Endodermal cell (in vitro differentiated cells): ENCODE results near the gene DDX28. TPM values are rescaled to one million over a fixed set of nuclear protein-coding genes. Genes with fewer than 3 reads are reported as not detected.

Experiments used
- DNase-seq: peaks from one replicate; pipeline ENCODE4 v3.0.0-alpha.2; 2017
- H3K27ac ChIP-seq: 2 replicates; pipeline ENCODE4 v1.5.1; 2013; ENCODE audit warnings: mild to moderate bottlenecking, low read depth, low read length, moderate library complexity
- H3K27me3 ChIP-seq: 2 replicates; pipeline ENCODE4 v1.6.1; 2013; ENCODE audit warnings: mild to moderate bottlenecking, low read length, moderate library complexity; ENCODE audit not compliant: insufficient read depth, control insufficient read depth, poor library complexity, severe bottlenecking
- H3K36me3 ChIP-seq: 2 replicates; pipeline ENCODE4 v1.7.0; 2013; ENCODE audit warnings: mild to moderate bottlenecking, low read length, moderate library complexity; ENCODE audit not compliant: control insufficient read depth, insufficient read depth
- H3K4me1 ChIP-seq: one replicate; pipeline ENCODE4 v1.7.0; 2013; ENCODE audit warnings: low read length; ENCODE audit not compliant: control insufficient read depth, insufficient read depth
- H3K4me3 ChIP-seq: 2 replicates; pipeline ENCODE4 v1.5.1; 2013; ENCODE audit warnings: mild to moderate bottlenecking, low read length, moderate library complexity
- H3K9ac ChIP-seq: 2 replicates; pipeline ENCODE4 v1.6.1; 2013; ENCODE audit warnings: mild to moderate bottlenecking, low read length, moderate library complexity; ENCODE audit not compliant: poor library complexity, severe bottlenecking; ENCODE audit errors: extremely low read depth
- H3K9me3 ChIP-seq: 2 replicates; pipeline ENCODE4 v1.6.1; 2013; ENCODE audit warnings: mild to moderate bottlenecking, low read length, moderate library complexity; ENCODE audit not compliant: control insufficient read depth
- H3K27ac Mint-ChIP-seq: 2 replicates; pipeline ENCODE4 v1.8.0; 2020; ENCODE audit warnings: mixed read lengths
- H3K27me3 Mint-ChIP-seq: 2 replicates; pipeline ENCODE4 v1.8.0; 2021; ENCODE audit warnings: mild to moderate bottlenecking, mixed read lengths; ENCODE audit not compliant: insufficient read depth
- H3K36me3 Mint-ChIP-seq: 2 replicates; pipeline ENCODE4 v1.8.0; 2020; ENCODE audit warnings: low read depth, mixed read lengths
- H3K4me1 Mint-ChIP-seq: 2 replicates; pipeline ENCODE4 v1.8.0; 2020; ENCODE audit warnings: mixed read lengths
- H3K4me3 Mint-ChIP-seq: 2 replicates; pipeline ENCODE4 v1.8.0; 2020; ENCODE audit warnings: mild to moderate bottlenecking, moderate library complexity, mixed read lengths
- H3K9me3 Mint-ChIP-seq: 2 replicates; pipeline ENCODE4 v1.8.0; 2020; ENCODE audit warnings: mild to moderate bottlenecking, mixed read lengths
- WGBS, 2 experiments: methylation state at CpG; one replicate each; pipeline versions ENCODE4 v1.1.5 to v1.1.7; 2013; ENCODE audit warnings: missing lambda C conversion rate in 2 of 2, mixed read lengths in 1 of 2; ENCODE audit not compliant: insufficient coverage in 1 of 2, insufficient read length in 1 of 2; 5-methylcytosine and 5-hydroxymethylcytosine counted together
- total RNA-seq, 2 donors: library from RNA; stranded (reverse); fragmentation: NEBNext Ultra II Directional in 1 of 2; extraction: Animal tissue kit (Norgen Biotek cat#: 25700) in 1 of 2; gene quantifications; 2 replicates in 1 of 2; 3 replicates in 1 of 2; pipeline ENCODE4 v1.2.1, GENCODE V29; 2021
- TF ChIP-seq, protein P1 (sequence below): fragments of 200-600 bp; sonication (generic); conservative IDR thresholded peaks from 2 replicates; pipeline ENCODE4 v1.5.0; 2021; ENCODE audit warnings: antibody characterized with exemption, mild to moderate bottlenecking

Gene DDX28
- total RNA-seq, 2 donors from 2014 or later = 12.1 to 12.3 TPM

DNA sequence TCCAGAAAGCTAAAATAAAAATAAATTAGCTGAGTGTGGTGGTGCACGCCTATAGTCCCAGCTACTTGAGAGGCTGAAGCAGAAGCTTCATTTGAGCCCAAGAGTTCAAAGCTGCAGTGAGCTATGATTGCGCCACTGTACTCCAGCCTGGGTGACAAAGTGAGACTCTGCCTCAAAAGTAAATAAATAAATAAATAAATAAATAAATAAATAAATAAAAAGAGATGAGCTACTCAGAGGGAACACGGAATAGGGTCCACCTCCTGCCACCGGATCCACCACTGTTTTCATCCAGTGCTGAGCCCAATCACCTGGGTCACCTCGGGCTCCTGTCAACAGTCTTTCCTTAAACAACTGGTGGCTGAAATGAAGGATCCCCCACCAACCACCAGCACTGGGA lies 36.1 kb downstream of the DDX28 start:
- Histone ChIP-seq H3K36me3 (no peaks in the 10 kb centered on the region), H3K9ac (no peak overlapping the region), H3K27me3 (no peaks in the 10 kb centered on the region), H3K4me3 (no peak overlapping the region), H3K27ac (no peak overlapping the region), H3K4me1 (no peaks in the 10 kb centered on the region), H3K9me3 (no peaks in the 10 kb centered on the region)
- DNase-seq = no peak
- Mint-ChIP-seq H3K9me3 (peaks cover 9% of the 10 kb centered on the region), H3K4me3 (no peak overlapping the region), H3K27me3 (peaks cover 21% of the 10 kb centered on the region), H3K36me3 (no peaks in the 10 kb centered on the region), H3K27ac (no peak overlapping the region), H3K4me1 (peaks cover 3% of the 10 kb centered on the region)
- WGBS, 2 experiments = 88 to 93% methylated on average over 4 of the region's 5 CpGs
- TF ChIP-seq, protein P1, sequence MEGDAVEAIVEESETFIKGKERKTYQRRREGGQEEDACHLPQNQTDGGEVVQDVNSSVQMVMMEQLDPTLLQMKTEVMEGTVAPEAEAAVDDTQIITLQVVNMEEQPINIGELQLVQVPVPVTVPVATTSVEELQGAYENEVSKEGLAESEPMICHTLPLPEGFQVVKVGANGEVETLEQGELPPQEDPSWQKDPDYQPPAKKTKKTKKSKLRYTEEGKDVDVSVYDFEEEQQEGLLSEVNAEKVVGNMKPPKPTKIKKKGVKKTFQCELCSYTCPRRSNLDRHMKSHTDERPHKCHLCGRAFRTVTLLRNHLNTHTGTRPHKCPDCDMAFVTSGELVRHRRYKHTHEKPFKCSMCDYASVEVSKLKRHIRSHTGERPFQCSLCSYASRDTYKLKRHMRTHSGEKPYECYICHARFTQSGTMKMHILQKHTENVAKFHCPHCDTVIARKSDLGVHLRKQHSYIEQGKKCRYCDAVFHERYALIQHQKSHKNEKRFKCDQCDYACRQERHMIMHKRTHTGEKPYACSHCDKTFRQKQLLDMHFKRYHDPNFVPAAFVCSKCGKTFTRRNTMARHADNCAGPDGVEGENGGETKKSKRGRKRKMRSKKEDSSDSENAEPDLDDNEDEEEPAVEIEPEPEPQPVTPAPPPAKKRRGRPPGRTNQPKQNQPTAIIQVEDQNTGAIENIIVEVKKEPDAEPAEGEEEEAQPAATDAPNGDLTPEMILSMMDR = no peak

DNA sequence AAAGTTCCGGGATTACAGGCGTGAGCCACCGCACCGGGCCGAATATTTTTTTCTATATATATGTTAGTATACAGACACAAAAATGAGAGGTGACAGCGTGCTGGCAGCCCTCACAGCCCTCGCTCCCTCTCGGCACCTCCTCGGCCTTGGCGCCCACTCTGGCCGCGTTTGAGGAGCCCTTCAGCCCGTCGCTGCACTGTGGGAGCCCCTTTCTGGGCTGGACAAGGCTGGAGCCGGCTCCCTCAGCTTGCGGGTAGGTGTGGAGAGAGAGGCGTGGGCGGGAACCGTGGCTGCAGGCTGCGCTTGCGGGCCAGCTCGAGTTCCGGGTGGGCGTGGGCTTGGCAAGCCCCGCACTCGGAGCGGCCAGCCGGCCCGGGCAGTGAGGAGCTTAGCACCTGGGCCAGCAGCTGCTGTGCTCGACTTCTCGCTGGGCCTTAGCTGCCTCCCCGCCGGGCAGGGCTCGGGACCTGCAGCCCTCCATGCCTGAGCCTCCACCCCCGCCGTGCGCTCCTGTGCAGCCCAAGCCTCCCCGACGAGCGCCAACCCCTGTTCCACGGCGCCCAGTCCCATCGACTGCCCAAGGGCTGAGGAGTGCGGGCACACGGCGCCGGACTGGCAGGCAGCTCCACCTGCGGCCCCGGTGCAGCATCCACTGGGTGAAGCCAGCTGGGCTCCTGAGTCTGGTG lies 40.9 kb downstream of the DDX28 start:
- no peaks in the 10 kb centered on the region for H3K36me3 Mint-ChIP-seq
- H3K27me3 Mint-ChIP-seq = peaks cover 14% of the 10 kb centered on the region
- no peaks in the 10 kb centered on the region for H3K9me3 ChIP-seq
- TF ChIP-seq, protein P1 = no peak
- peaks cover 9% of the 10 kb centered on the region for H3K27me3 ChIP-seq
- no peaks in the 10 kb centered on the region for H3K36me3 ChIP-seq
- H3K27ac ChIP-seq = no peak overlapping the region
- DNase-seq = no peak
- H3K9ac ChIP-seq = no peak overlapping the region
- WGBS, 2 experiments = 96% methylated on average over 25 to 44 of the region's 49 CpGs
- H3K4me3 Mint-ChIP-seq = no peak overlapping the region
- H3K4me1 ChIP-seq = no peaks in the 10 kb centered on the region
- H3K4me1 Mint-ChIP-seq = peaks cover 3% of the 10 kb centered on the region
- H3K27ac Mint-ChIP-seq = no peak overlapping the region
- H3K9me3 Mint-ChIP-seq = peaks cover 9% of the 10 kb centered on the region
- H3K4me3 ChIP-seq = no peak overlapping the region

DNA sequence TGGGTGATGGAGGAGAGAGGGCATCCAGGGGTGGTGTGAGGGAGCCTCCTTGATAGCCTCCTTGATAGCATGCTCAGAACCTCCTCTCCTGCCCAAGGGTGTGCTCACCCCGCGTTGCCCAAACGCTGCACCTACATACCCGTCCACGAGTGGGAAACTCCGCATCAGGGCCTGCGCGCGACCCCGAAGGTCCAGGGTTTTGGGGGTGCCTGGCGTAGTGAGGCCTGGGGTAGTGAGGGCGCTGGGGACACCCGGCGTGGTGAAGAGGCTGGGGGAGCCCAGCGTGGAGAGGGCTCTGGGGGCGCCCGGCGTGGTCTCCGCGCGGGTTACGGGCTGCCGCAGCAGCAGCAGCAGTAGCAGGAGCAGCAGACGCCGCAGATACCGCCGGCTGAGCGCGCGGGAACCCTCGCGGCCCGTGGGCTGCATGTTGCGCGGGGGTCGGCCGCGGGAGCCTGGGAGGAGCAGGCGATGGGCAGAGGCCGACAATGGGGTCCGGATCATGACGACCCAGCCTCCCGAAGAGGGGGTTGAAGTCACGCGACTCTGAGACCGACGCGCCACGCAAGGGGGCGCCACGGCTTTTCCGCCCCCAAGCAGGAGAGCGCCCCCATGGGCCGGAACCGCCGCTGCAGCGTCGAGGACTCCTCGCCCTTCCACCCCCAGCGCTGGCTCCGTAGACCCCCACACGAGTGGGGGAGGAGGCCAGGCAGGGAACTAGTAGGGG lies 42.9 kb downstream of the DDX28 start, which contains the start of gene DPEP3:
DPEP3 (minus strand) TSS at position 545 of the 724 bp plus-strand sequence; CDS start at position 426, 119 bp downstream.
- WGBS, 2 experiments = 94% methylated on average over 31 to 62 of the region's 62 CpGs

More for the DNA sequence above, 42.9 kb downstream of the DDX28 start, which contains the start of gene DPEP3:
- H3K27me3 ChIP-seq = peaks cover 15% of the 10 kb centered on the region
- Mint-ChIP-seq H3K4me1 (peaks cover 3% of the 10 kb centered on the region), H3K27ac (no peak within 1 kb of the TSS), H3K9me3 (peaks cover 9% of the 10 kb centered on the region), H3K36me3 (no peaks in the 10 kb centered on the region), H3K27me3 (peaks cover 20% of the 10 kb centered on the region), H3K4me3 (no peak within 1 kb of the TSS)
- peak; percentile 83 for DNase-seq
- no peak within 1 kb of the TSS for H3K4me3 ChIP-seq
- TF ChIP-seq, protein P1 = peak; percentile 97
- H3K9ac ChIP-seq = no peak within 1 kb of the TSS
- H3K4me1 ChIP-seq = no peaks in the 10 kb centered on the region
- H3K27ac ChIP-seq = no peak within 1 kb of the TSS
- no peaks in the 10 kb centered on the region for H3K36me3 ChIP-seq
- H3K9me3 ChIP-seq = no peaks in the 10 kb centered on the region
